ENCODE results near the gene EVC2.

- TF ChIP-seq BACH2 (CRISPR knock-in tag; IDR thresholded peaks at IDR 0.05; ENCODE audit: borderline replicate concordance) (no peak), PPARA (CRISPR knock-in tag; IDR thresholded peaks at IDR 0.05; ENCODE audit: borderline replicate concordance) (no peak), ISL1 (CRISPR knock-in tag; IDR thresholded peaks at IDR 0.05) (no peak), ZNF70 (CRISPR knock-in tag; IDR thresholded peaks at IDR 0.05) (no peak), PATZ1 (CRISPR knock-in tag; IDR thresholded peaks at IDR 0.05; ENCODE audit: borderline replicate concordance) (no peak), ZFP3 (CRISPR knock-in tag; IDR thresholded peaks at IDR 0.05) (no peak), ZNF8 (CRISPR knock-in tag; IDR thresholded peaks at IDR 0.05) (no peak)
Measured at GRCh38 chr4:5547651-5548249, 160.6 kb downstream of the EVC2 start.

Data from SK-N-SH treated with all-trans-retinoic acid at 6 μM for 48 hours (cell line).